Activated T-helper 1 cell treated with Interleukin-2 at 50 U/mL for 16 hours (primary cell): ENCODE results near the gene MRGPRE.

Experiments used
- DNase-seq: peaks from one replicate; pipeline ENCODE4 v3.0.0-alpha.2; 2020; ENCODE audit warnings: low read depth

The MRGPRE gene

GRCh38 chr11:3213659-3214419, 18.4 kb downstream of the MRGPRE start:
- no peak for DNase-seq

GRCh38 chr11:3208272-3208671, 23.9 kb downstream of the MRGPRE start:
- DNase-seq, result no peak

- DNase-seq, result no peak
Observed at GRCh38 chr11:3207526-3208189, 24.6 kb downstream of the MRGPRE start.

GRCh38 chr11:3206922-3207204, 25.4 kb downstream of the MRGPRE start:
- no peak for DNase-seq

- no peak for DNase-seq
Observed at GRCh38 chr11:3206156-3206921, 25.9 kb downstream of the MRGPRE start.

GRCh38 chr11:3205261-3206155, 26.7 kb downstream of the MRGPRE start:
- DNase-seq, result no peak

- DNase-seq, result no peak
Observed at GRCh38 chr11:3204141-3205015, 27.8 kb downstream of the MRGPRE start.

- DNase-seq, result no peak
Observed at GRCh38 chr11:3203221-3204043, 28.8 kb downstream of the MRGPRE start.

- no peak for DNase-seq
Observed at GRCh38 chr11:3202759-3203158, 29.5 kb downstream of the MRGPRE start.

GRCh38 chr11:3202305-3202704, 29.9 kb downstream of the MRGPRE start:
- DNase-seq, result no peak

GRCh38 chr11:3201677-3202181, 30.5 kb downstream of the MRGPRE start:
- DNase-seq, result no peak

GRCh38 chr11:3201112-3201581, 31.1 kb downstream of the MRGPRE start:
- no peak for DNase-seq

GRCh38 chr11:3200388-3201111, 31.7 kb downstream of the MRGPRE start:
- no peak for DNase-seq

- no peak for DNase-seq
Observed at GRCh38 chr11:3199537-3200295, 32.5 kb downstream of the MRGPRE start.

GRCh38 chr11:3198815-3199214, 33.4 kb downstream of the MRGPRE start:
- DNase-seq, result no peak

- no peak for DNase-seq
Observed at GRCh38 chr11:3197878-3198528, 34.2 kb downstream of the MRGPRE start.

GRCh38 chr11:3197044-3197695, 35.0 kb downstream of the MRGPRE start:
- DNase-seq, result no peak
